LNCaP clone FGC (cell line): ENCODE measurements around the gene RABEP1.
A peak's percentile ranks its signal among the peaks of the same experiment; 100 is the strongest.

ENCODE experiments used
- DNase-seq: peaks from one replicate; pipeline ENCODE4 v3.0.0-alpha.2; 2011; ENCODE audit warnings: low read depth
- H3K4me3 ChIP-seq: 2 replicates; pipeline ENCODE4 v1.5.1; 2011; ENCODE audit warnings: mild to moderate bottlenecking, low read depth, low read length, control low read depth
- CTCF ChIP-seq: IDR thresholded peaks from 2 replicates; pipeline ENCODE4 v1.5.1; 2012; ENCODE audit warnings: mild to moderate bottlenecking; ENCODE audit not compliant: control insufficient read depth, insufficient read depth; ENCODE audit errors: extremely low read depth

Gene RABEP1

GRCh38 chr17:5241861-5242671 lies 40.0 kb upstream of the RABEP1 start:
- no peak for TF ChIP-seq CTCF

GRCh38 chr17:5247621-5248020 lies 34.5 kb upstream of the RABEP1 start:
- no peak overlapping the region for H3K4me3 ChIP-seq
- TF ChIP-seq CTCF, result no peak
- no peak for DNase-seq

More at GRCh38 chr17:5241861-5242671, 40.0 kb upstream of the RABEP1 start:
- no peak overlapping the region for H3K4me3 ChIP-seq
- DNase-seq, result no peak

- no peak for TF ChIP-seq CTCF
- DNase-seq, result no peak
- H3K4me3 ChIP-seq, result no peak overlapping the region
These were observed 33.1 kb upstream of the RABEP1 start for GRCh38 chr17:5248821-5249479.

GRCh38 chr17:5249615-5250014 lies 32.5 kb upstream of the RABEP1 start:
- no peak overlapping the region for H3K4me3 ChIP-seq
- peak; percentile 68 for DNase-seq
- TF ChIP-seq CTCF, result peak; percentile 70

- no peak for DNase-seq
- no peak overlapping the region for H3K4me3 ChIP-seq
- no peak for TF ChIP-seq CTCF
These were observed 27.7 kb upstream of the RABEP1 start for GRCh38 chr17:5254414-5254813.

- DNase-seq, result no peak
- no peak overlapping the region for H3K4me3 ChIP-seq
- TF ChIP-seq CTCF, result no peak
These were observed 27.1 kb upstream of the RABEP1 start for GRCh38 chr17:5254903-5255521.
